KOPT-K1 (cell line): ENCODE data around the gene VPS52.
A peak's percentile ranks its signal among the peaks of the same experiment; 100 is the strongest.

Source experiments
- H3K27ac ChIP-seq: fragments of 200-600 bp; sonication (generic); 2 replicates; pipeline ENCODE4 v1.5.1; 2016; ENCODE audit warnings: antibody characterized with exemption, mild to moderate bottlenecking, low read depth, low read length; ENCODE audit not compliant: poor library complexity, severe bottlenecking
- H3K36me3 ChIP-seq: fragments of 200-600 bp; sonication (generic); 2 replicates; pipeline ENCODE4 v1.5.1; 2017; ENCODE audit warnings: antibody characterized with exemption, mild to moderate bottlenecking, low read length, moderate library complexity; ENCODE audit not compliant: insufficient read depth
- H3K9me3 ChIP-seq: fragments of 200-600 bp; sonication (generic); 2 replicates; pipeline ENCODE4 v1.5.1; 2017; ENCODE audit warnings: antibody characterized with exemption, low read length, mild to moderate bottlenecking; ENCODE audit not compliant: insufficient read depth, poor library complexity, severe bottlenecking

Gene VPS52, protein sequence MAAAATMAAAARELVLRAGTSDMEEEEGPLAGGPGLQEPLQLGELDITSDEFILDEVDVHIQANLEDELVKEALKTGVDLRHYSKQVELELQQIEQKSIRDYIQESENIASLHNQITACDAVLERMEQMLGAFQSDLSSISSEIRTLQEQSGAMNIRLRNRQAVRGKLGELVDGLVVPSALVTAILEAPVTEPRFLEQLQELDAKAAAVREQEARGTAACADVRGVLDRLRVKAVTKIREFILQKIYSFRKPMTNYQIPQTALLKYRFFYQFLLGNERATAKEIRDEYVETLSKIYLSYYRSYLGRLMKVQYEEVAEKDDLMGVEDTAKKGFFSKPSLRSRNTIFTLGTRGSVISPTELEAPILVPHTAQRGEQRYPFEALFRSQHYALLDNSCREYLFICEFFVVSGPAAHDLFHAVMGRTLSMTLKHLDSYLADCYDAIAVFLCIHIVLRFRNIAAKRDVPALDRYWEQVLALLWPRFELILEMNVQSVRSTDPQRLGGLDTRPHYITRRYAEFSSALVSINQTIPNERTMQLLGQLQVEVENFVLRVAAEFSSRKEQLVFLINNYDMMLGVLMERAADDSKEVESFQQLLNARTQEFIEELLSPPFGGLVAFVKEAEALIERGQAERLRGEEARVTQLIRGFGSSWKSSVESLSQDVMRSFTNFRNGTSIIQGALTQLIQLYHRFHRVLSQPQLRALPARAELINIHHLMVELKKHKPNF

DNA sequence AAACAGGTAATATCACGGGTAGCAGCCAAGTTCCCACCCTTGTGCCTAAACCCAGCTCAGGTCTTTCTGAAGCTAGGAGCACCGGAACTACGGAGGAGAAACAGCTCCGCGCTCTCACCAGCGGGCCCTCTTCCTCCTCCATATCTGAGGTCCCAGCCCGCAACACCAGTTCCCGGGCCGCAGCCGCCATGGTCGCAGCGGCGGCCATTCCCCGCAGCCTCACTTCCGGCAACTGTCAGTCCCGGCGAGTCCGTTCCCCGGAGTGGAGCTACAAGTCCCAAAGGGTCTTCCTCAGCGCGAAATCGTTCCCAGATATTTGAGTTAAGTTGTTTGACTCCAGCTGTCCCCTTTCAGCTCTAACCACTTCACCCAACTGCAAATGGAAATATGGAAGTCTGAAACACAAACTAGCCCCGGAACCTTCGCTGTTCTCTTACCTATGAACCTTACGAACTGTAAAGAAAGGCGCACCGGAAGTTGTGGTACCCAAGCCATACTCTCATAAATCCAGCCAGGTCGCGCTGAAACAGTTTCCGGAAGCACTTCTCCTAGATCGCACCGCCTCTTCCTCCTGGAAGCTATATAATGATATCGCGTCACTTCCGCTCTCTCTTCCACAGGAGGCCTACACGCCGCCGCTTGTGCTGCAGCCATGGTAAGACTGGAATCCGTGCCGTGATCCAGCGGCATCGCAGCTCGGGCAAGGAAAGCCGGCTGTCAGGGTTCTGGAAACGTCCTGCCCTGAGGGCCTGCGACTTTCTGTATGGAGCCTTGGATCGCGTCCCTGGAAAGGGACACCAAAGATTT lies at the start of gene VPS52, which contains the start of gene RPS18:
Gene VPS52 (minus strand): TSS at position 409 of the 807 bp plus-strand sequence. CDS start 201 bp downstream, at position 208.
Gene RPS18 (plus strand): TSS at position 608 of the 807 bp plus-strand sequence. CDS start 45 bp downstream, at position 653.
- no peaks in the 10 kb centered on the region for H3K9me3 ChIP-seq
- H3K27ac ChIP-seq, result peak within 1 kb of the TSS; percentile 93
- peaks cover 79% of the 10 kb centered on the region for H3K36me3 ChIP-seq

DNA sequence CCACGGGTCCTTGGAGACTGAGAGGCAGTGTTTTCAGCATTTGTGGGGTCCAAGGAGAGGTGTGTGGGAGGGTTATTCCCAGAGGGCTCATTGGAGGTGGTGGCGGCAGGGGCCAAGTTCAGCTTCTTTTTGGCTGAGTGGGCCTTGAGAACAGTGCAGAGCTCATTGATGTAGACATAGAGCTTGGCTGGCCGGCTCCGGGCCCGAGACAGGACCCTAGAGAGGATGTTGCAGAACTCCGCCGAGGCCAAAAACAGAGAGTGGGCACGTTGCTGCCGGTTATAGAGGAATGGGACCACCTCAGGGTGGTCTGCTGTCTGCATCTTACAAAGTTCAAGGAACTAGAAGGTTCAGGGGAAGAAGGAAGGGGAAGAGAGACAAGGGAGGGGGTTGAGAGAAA lies 49.6 kb upstream of the VPS52 start:
- H3K9me3 ChIP-seq, result no peaks in the 10 kb centered on the region
- H3K27ac ChIP-seq, result peak overlapping the region; percentile 95
- peaks cover 32% of the 10 kb centered on the region for H3K36me3 ChIP-seq

DNA sequence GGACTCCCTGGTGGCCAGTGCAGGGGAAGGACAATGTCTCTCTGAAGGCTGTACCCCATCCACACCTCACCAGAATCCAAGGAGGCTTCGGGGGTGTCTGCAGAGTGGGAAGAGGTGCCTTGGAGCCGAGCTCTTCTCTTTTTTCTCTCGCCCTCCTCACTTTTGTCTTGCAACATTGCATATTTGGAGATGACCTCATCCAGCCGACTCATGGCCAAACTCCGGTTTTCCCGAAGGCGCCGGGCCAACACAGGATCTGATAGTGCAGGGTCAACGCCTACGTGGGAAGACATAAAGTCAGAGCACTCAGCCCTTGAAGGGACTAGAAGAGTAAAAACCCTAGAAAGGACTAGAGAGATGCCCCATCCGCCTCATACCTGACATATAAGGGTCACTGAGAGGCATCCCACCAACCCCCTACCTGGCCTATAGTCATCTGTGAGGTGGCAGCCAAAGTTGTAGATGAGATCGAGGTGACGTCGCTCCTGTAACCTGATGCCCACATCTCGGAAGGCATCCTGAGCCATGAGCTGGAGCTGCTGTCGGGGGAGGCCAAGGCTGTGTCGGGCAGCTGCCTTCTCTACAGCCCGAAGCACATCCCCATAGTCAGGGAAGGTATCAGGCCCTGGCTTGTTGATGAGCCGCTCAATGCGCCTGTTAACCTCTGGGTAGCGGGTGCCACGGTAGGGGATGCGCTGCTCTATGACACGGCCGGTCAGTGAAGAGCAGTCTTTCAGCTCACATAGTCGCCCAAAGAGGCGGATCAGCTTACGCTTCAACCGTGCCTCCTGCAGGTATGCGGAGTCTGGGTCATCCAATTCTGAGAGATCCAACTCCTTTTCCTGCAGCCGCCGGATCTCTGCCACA lies 48.9 kb upstream of the VPS52 start:
- H3K9me3 ChIP-seq, result no peaks in the 10 kb centered on the region
- H3K36me3 ChIP-seq, result peaks cover 32% of the 10 kb centered on the region
- H3K27ac ChIP-seq, result no peak overlapping the region

DNA sequence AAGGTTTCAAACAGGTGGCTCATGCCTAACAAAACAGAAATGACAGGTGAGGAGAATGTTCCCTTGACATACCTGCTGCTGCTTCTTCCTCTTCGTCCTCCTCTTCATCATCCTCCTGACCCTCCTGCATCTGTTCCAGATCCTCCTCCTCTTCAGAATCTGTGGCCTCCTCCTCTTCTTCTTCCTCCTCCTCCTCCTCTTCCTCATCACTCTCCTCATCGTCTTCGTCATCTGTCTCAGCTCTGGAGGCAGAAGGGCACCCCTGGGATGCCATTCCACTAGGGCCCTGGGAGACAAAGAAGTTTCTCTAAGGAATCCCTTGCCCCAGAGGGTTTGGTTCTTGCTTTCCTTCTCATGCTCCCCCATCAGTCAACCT lies 48.3 kb upstream of the VPS52 start:
- Histone ChIP-seq H3K27ac (no peak overlapping the region), H3K36me3 (peaks cover 32% of the 10 kb centered on the region), H3K9me3 (no peaks in the 10 kb centered on the region)

DNA sequence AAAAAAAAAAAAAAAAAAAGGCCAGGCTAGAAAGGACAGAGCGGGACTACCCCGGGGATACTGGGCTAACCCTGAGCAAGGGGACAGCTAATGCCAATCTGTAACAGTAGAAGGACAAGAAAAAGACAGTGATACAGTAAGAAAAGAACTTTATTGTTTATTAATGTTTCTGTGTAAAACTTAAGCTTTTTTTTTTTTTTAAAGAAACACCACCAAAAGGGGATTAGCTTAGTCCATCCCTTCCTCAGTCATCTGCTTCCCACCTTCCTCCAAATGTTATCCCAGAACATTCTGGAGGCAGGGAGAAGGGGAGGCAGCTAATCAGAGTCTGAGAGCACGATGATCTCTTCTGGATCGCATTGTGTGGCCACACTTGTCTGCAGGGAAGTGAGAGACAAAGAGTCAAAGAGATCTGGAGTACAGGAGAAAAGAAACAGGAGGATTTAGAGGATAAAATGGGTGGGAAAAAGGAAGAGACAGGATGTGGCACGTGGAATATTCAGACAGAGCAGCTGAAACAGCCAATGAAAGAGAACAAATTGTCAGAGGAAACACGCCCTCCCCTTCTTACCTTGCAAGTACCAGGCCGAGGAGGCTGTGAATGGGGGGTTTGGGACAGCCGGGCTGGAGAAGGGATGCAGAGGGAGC lies 46.9 kb upstream of the VPS52 start:
- H3K9me3 ChIP-seq, result no peaks in the 10 kb centered on the region
- H3K27ac ChIP-seq, result peak overlapping the region; percentile 70

DNA sequence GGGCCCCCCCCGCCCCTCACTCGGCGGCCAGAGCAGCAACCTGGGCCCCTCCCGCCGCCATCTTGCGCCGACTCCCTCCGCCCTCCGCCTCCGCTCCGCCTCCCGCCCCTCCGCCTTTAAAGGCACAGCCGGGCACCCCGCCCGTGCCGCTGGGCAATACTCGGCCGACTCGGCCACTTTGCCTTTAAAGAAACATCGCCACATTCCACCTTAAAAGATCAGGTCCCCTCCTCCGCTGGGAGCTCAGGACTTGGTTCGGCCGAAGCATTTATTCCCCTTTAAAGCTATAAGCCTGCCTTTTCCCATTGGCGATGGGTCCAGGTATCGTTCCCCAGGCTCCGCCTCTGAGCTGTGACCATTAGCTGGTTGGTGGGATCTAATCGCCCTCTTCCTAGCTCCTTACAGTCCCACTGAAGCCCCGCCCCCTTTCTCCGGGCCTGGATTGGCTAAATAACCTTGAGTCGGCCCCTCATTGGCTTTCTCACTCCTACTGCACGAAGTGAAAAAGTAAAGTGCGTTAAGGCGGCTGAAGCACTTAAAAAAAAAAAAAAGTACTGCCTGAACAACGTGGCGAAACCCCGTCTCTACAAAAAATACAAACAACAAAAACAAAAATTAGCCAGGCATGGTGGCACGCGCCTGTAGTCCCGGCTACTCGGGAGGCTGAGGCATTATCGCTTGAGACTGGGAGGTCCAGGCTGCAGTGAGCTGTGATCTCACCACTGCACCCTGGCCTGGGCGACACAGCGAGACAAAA lies 46.2 kb upstream of the VPS52 start, which contains the start of gene ZBTB22:
Gene ZBTB22 (minus strand): TSS at position 76 of the 757 bp plus-strand sequence. CDS start 828 bp downstream, outside the sequence.
- peak within 1 kb of the TSS; percentile 70 for H3K27ac ChIP-seq
- H3K9me3 ChIP-seq, result no peaks in the 10 kb centered on the region
- peaks cover 32% of the 10 kb centered on the region for H3K36me3 ChIP-seq

More for the DNA sequence above, 46.9 kb upstream of the VPS52 start:
- H3K36me3 ChIP-seq, result peaks cover 32% of the 10 kb centered on the region

DNA sequence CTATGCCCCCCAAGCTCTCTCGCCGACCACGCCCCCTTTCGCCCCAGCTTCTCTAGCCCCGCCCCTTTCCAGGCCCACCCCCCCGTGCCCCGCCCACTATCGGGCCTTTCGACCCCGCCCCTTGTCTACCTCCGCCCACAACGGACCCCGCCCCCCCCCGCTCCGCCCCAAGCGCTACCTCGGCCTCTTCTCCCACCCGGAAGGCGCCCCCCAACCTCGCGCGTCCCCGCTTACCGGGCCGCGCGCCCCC lies 45.7 kb upstream of the VPS52 start:
- peak overlapping the region; percentile 70 for H3K27ac ChIP-seq
- H3K36me3 ChIP-seq, result peaks cover 33% of the 10 kb centered on the region
- H3K9me3 ChIP-seq, result no peaks in the 10 kb centered on the region

DNA sequence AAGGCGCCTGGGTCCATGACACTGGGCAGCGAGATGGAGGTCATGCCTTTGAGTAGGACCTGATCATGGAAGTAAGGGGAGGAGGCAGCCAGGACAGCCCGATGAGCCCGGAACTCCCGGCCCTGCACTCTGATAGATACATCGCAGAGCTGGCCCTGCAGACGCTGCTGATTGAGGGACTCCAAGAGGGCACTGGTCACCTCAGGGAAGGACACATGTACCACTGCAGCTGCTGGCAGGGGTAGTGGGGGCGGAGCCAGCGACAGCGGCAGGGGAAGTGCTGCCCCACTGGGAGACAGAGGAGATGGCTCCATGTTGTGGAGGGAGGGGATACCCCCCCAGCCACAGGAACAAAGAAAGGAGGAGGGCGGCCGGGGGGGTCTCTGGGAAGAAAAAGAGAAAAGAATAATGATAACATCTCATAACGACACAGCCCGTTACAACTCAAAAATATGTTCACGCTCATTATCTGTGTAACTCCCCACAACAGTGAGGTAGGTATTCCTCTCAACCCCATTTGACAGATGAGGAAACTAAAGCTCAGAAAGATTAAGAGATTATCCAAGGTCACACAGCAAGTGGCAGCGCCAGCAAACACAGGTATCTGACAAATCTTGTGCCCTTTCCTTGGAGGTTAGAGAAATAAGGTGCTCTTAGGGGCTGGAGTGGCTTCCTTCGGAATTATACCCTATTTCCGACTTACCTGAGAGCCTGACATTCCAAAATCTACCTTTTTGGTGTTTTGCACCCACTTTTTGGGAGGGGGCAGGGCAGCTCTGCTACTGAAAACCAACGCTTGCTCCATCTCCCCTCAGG lies 45.1 kb upstream of the VPS52 start:
- H3K9me3 ChIP-seq, result no peaks in the 10 kb centered on the region
- H3K27ac ChIP-seq, result no peak overlapping the region
- H3K36me3 ChIP-seq, result peaks cover 38% of the 10 kb centered on the region

DNA sequence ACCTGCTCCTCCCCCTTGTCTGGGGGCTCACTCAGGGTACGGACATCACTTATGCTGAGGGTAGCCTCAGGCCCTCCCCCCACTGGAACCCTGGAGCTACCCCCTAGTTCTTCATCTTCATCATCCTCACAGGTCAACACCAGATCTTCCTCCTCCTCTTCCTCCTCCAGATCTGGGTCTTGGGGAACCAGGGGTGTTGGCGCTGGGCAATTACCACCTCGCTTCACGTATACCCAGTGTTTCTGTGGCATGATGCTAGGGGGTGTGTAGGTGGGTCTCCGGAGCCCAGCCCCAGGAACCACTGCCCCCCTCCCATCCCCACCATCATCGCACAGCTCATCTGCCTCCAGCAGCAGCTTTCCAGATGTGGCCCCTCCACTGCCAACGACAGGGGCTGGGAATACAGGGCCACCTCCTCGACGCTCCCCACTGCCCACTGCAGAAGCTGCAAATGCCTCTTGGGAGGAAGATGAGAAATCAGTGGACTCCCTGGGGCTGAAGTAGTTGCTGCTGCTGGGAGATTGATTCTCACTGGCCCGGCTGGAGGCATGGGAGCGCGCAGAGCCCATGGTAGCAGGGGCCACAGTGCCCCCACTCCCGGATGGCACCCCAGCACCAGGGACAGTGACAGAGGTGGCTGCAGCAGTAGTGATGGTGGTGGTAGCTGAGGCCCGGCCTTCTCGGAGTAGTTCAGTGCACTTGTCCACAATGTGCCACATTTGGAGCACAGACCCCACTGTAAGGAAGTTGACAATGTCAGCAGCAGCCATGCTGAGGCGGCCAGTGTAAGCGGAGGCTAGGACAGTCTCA lies 44.3 kb upstream of the VPS52 start:
- Histone ChIP-seq H3K27ac (no peak overlapping the region), H3K9me3 (no peaks in the 10 kb centered on the region), H3K36me3 (peaks cover 38% of the 10 kb centered on the region)

DNA sequence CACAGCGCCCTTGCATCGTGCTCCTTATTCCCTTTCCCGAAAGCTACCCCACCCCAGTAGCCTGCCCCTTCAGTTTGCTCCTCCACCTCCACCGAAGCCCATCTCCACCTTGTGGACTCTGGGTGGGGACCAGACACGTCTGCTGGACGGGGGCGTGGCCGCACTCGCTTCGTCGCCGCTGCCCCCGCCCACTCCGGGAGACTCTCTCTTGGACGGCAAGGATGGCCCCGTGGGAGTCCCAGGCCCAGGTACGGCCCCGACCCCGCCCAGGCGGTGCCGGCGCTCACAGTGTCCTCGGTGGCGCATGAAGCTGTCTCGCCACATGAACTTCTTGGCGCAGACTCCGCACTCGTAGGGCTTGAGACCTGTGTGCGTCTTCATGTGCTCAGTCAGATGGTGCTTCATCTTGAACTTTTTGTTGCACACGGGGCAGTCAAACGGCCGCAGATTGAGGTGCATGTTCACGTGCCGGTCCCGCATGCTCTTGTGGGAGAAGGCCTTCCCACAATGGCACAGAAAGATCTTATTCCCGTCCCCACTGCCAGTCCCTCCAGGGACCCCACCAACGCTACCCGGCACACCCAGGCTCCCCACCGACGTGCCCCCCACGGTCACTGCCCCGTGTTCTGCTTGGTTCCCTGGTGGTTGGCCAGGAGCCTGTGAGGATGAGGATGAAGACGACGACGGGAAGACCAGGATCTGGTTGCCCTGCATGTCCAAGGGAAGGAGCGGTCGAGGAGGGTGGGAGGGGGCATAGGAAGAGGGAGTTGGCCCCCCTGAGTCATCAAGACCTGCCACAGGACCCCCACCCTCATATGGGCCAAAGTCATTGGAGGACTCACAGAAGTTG lies 43.5 kb upstream of the VPS52 start:
- peaks cover 38% of the 10 kb centered on the region for H3K36me3 ChIP-seq
- no peaks in the 10 kb centered on the region for H3K9me3 ChIP-seq
- peak overlapping the region; percentile 99 for H3K27ac ChIP-seq

DNA sequence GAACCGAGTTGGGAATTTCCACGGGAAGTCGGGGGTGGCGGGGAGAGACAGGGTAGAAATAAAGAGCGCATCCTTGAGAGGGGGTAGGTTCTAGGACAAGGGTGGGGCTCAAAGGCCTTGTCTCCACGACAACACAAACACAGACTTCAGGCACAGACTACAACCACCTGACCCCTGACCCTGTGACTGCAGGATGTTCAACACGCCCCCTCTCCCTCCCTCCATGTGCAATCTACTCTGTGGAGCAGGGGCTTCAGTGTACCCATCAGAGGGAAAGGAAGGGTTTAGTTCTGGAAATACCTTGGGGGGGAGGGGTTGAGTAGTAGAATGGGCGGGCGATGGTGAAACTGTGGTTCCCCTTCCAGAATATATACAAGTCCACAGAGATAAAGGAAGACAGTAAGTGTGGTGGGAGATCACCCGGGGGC lies 42.9 kb upstream of the VPS52 start:
- Histone ChIP-seq H3K27ac (peak overlapping the region; percentile 99), H3K9me3 (no peaks in the 10 kb centered on the region), H3K36me3 (peaks cover 38% of the 10 kb centered on the region)
